GM12874 (cell line): ENCODE measurements around the gene PRSS33.

ENCODE experiments used
- CTCF ChIP-seq: IDR thresholded peaks from 2 replicates; pipeline ENCODE4 v1.5.1; 2011; ENCODE audit warnings: low read depth, mild to moderate bottlenecking, control low read depth, low read length, moderate library complexity; ENCODE audit not compliant: insufficient read depth

PRSS33 gene

GRCh38 chr16:2803545-2804195, 16.3 kb upstream of the PRSS33 start:
- TF ChIP-seq CTCF, result no peak

- no peak for TF ChIP-seq CTCF
Observed at GRCh38 chr16:2799859-2800226, 12.5 kb upstream of the PRSS33 start.

- no peak for TF ChIP-seq CTCF
Observed at GRCh38 chr16:2799205-2799858, 12.0 kb upstream of the PRSS33 start.

GRCh38 chr16:2798723-2799204, 11.4 kb upstream of the PRSS33 start:
- no peak for TF ChIP-seq CTCF

GRCh38 chr16:2795395-2796143, 8.2 kb upstream of the PRSS33 start:
- TF ChIP-seq CTCF, result no peak

- TF ChIP-seq CTCF, result no peak
Observed at GRCh38 chr16:2792940-2793339, 5.6 kb upstream of the PRSS33 start.

GRCh38 chr16:2791174-2791573, 3.8 kb upstream of the PRSS33 start:
- no peak for TF ChIP-seq CTCF
